Type B pancreatic cell (in vitro differentiated cells): ENCODE results near the gene ZSCAN5C. TPM values are rescaled to one million over a fixed set of nuclear protein-coding genes. Genes with fewer than 3 reads are reported as not detected.

Experiments used
- DNase-seq: peaks from one replicate; pipeline ENCODE4 v3.0.0; 2021; ENCODE audit warnings: mixed read lengths; ENCODE audit not compliant: unreplicated experiment; ENCODE audit errors: extremely low spot score
- H3K27ac Mint-ChIP-seq: 2 replicates; pipeline ENCODE4 v1.8.0; 2021; ENCODE audit warnings: mild to moderate bottlenecking, mixed read lengths
- H3K27me3 Mint-ChIP-seq: 2 replicates; pipeline ENCODE4 v1.8.0; 2021; ENCODE audit warnings: mixed read lengths
- H3K36me3 Mint-ChIP-seq: 2 replicates; pipeline ENCODE4 v1.8.0; 2021; ENCODE audit warnings: mixed read lengths
- H3K4me1 Mint-ChIP-seq: one replicate; pipeline ENCODE4 v1.8.0; 2021; ENCODE audit warnings: mixed read lengths; ENCODE audit not compliant: unreplicated experiment
- H3K4me3 Mint-ChIP-seq: 2 replicates; pipeline ENCODE4 v1.8.0; 2021; ENCODE audit warnings: mild to moderate bottlenecking, mixed read lengths
- H3K9me3 Mint-ChIP-seq: 2 replicates; pipeline ENCODE4 v1.8.0; 2021; ENCODE audit warnings: mixed read lengths
- total RNA-seq: library from RNA; stranded (reverse); gene quantifications from 2 replicates; pipeline ENCODE4 v1.2.1, GENCODE V29; 2021; ENCODE audit warnings: low replicate concordance
- TF ChIP-seq, protein P1 (sequence below): fragments of 200-600 bp; sonication (generic); conservative IDR thresholded peaks from 2 replicates; pipeline ENCODE4 v1.5.0; 2021; ENCODE audit warnings: antibody characterized with exemption, mild to moderate bottlenecking

ZSCAN5C gene
- total RNA-seq, 1 donor from 2014 or later = not detected

DNA sequence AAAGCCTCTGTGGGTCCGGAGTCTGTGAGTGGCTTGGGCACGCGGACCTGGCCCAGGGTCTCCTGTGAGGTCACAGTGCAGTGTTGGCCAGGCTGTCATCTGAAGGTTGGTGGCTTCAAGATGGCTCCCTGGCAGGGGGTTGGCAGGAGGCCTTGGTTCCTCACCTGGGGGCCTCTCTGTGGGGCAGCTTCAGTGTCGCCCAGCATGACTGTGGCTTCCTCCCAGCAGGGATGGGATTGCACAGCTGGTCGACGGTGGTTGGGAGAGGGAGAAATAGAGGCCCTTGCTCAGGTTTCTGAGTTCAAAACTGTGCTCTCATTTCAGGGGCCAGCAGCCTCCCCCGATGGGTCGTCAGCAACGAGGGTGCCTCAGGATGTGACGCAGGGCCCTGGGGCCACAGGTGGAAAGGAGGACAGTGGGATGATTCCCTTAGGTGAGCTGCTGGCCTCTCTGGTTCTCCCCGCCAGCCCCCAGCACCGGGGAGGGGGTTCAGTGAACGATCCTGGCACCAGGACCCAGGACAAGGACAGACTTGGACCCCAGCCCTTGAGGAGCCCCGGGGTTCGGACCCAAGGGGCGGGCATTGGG lies 43.8 kb upstream of the ZSCAN5C start:
- Mint-ChIP-seq H3K4me1 (peaks cover 8% of the 10 kb centered on the region), H3K4me3 (no peak overlapping the region), H3K9me3 (no peaks in the 10 kb centered on the region), H3K27me3 (peaks cover 3% of the 10 kb centered on the region), H3K27ac (no peak overlapping the region), H3K36me3 (peaks cover 27% of the 10 kb centered on the region)
- no peak for DNase-seq
- TF ChIP-seq, protein P1, sequence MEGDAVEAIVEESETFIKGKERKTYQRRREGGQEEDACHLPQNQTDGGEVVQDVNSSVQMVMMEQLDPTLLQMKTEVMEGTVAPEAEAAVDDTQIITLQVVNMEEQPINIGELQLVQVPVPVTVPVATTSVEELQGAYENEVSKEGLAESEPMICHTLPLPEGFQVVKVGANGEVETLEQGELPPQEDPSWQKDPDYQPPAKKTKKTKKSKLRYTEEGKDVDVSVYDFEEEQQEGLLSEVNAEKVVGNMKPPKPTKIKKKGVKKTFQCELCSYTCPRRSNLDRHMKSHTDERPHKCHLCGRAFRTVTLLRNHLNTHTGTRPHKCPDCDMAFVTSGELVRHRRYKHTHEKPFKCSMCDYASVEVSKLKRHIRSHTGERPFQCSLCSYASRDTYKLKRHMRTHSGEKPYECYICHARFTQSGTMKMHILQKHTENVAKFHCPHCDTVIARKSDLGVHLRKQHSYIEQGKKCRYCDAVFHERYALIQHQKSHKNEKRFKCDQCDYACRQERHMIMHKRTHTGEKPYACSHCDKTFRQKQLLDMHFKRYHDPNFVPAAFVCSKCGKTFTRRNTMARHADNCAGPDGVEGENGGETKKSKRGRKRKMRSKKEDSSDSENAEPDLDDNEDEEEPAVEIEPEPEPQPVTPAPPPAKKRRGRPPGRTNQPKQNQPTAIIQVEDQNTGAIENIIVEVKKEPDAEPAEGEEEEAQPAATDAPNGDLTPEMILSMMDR = no peak

DNA sequence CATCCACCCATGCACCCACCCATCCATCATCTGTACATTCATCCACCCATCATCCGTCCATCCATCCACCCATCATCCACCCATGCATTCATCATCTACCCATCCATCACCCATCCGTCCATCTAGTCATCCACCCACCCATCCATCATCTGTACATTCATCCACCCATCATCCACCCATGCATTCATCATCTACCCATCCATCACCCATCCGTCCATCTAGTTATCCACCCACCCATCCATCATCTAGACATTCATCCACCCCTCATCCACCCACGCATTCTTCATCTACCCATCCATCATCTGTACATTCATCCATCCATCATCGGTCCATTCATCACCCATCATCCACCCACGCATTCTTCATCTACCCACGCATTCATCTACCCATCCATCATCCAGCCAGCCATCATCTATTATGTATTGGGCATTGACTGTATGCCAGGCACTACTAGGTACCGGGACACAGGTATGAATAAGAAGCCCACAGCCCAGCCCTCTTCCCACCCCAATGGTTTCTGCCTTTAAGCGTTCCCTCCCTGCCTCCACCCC lies 43.0 kb upstream of the ZSCAN5C start:
- H3K9me3 Mint-ChIP-seq = no peaks in the 10 kb centered on the region
- H3K4me1 Mint-ChIP-seq = no peaks in the 10 kb centered on the region
- H3K36me3 Mint-ChIP-seq = peaks cover 19% of the 10 kb centered on the region
- TF ChIP-seq, protein P1 = no peak
- H3K27ac Mint-ChIP-seq = no peak overlapping the region
- H3K27me3 Mint-ChIP-seq = peaks cover 3% of the 10 kb centered on the region
- H3K4me3 Mint-ChIP-seq = no peak overlapping the region
- DNase-seq = no peak

DNA sequence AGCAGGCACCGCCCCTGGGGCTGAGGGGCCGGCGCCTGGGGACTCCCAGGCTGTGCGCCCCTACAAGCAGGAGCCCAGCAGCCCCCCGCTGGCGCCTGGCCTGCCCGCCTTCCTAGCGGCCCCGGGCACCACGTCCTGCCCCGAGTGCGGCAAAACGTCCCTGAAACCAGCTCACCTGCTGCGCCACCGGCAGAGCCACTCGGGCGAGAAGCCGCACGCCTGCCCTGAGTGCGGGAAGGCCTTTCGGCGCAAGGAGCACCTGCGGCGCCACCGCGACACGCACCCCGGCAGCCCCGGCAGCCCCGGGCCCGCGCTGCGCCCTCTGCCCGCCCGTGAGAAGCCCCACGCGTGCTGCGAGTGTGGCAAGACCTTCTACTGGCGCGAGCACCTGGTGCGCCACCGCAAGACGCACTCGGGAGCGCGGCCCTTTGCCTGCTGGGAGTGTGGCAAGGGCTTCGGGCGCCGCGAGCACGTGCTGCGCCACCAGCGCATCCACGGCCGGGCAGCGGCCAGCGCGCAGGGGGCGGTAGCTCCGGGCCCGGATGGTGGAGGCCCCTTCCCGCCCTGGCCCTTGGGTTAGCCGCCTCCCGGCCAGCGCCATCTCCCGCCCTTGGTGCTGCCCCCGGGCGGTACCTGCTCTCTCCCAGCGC lies 42.3 kb upstream of the ZSCAN5C start:
- DNase-seq = no peak
- H3K9me3 Mint-ChIP-seq = no peaks in the 10 kb centered on the region

DNA sequence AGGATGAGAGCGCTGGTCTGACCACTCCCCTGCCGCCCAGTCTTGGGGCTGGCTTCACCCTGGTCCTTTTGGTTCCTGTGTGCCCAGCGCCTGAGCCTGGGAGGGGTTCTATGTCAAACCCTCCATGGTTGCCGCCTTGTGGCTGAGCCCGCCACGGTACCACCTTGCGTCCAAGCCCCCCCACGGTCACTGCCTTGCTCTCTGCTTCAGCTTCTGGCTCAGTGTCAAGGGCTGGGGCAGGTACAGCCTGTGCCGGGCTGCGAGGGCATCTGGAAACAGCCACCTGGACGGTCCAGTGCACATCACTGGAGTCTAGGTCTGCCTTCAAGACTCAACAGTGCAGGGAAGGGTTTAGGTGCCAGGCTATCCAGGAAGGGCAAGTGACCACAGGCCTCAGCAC lies 40.5 kb upstream of the ZSCAN5C start:
- H3K36me3 Mint-ChIP-seq = peaks cover 12% of the 10 kb centered on the region
- H3K27me3 Mint-ChIP-seq = peaks cover 3% of the 10 kb centered on the region

More for the DNA sequence above, 42.3 kb upstream of the ZSCAN5C start:
- Mint-ChIP-seq H3K27ac (no peak overlapping the region), H3K36me3 (peaks cover 19% of the 10 kb centered on the region), H3K27me3 (peaks cover 3% of the 10 kb centered on the region), H3K4me1 (no peaks in the 10 kb centered on the region), H3K4me3 (no peak overlapping the region)
- TF ChIP-seq, protein P1 = no peak

DNA sequence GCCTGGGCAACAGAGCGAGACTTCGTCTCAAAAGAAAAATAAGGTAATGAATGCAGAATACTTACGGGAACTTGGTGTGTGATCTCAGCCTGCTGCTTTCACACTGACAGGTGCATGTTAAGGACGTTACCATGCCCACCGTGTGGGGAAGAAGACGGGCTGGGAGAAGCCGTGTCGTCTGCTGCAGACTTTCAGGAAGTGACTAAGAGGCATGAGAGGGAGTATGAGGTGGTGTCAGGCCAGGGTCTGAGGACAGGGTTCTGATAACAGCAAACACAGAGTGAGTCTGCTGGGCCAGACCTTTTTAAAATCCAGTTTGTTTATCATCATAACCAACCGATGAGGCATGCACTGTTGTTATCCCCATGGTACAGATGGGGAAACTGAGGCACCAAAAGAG lies 39.8 kb upstream of the ZSCAN5C start:
- Mint-ChIP-seq H3K4me3 (no peak overlapping the region), H3K9me3 (no peaks in the 10 kb centered on the region), H3K36me3 (peaks cover 12% of the 10 kb centered on the region), H3K4me1 (no peaks in the 10 kb centered on the region), H3K27ac (no peak overlapping the region), H3K27me3 (peaks cover 3% of the 10 kb centered on the region)
- TF ChIP-seq, protein P1 = no peak
- DNase-seq = no peak

More for the DNA sequence above, 40.5 kb upstream of the ZSCAN5C start:
- Mint-ChIP-seq H3K4me3 (no peak overlapping the region), H3K4me1 (no peaks in the 10 kb centered on the region), H3K27ac (no peak overlapping the region), H3K9me3 (no peaks in the 10 kb centered on the region)
- no peak for DNase-seq
- TF ChIP-seq, protein P1 = no peak
